Sigmoid colon (tissue), 7 donors: ENCODE data around the gene POLR1H. TPM values are rescaled to one million over a fixed set of nuclear protein-coding genes. Genes with fewer than 3 reads are reported as not detected.

Experiments used
- DNase-seq: peaks from one replicate; pipeline ENCODE4 v3.0.0-alpha.2; 2019
- H3K27ac ChIP-seq, 4 donors: fragments of 200-600 bp; sonication (generic); one replicate each; pipeline ENCODE4 v1.5.1; 2016 to 2019; ENCODE audit warnings: mild to moderate bottlenecking in 1 of 4
- H3K27me3 ChIP-seq, 3 donors: fragments of 200-600 bp; sonication (generic); one replicate each; pipeline ENCODE4 v1.5.1; 2019; ENCODE audit warnings: mild to moderate bottlenecking in 1 of 3
- H3K36me3 ChIP-seq, 4 donors: fragments of 200-600 bp; sonication (generic); one replicate each; pipeline ENCODE4 v1.5.1; 2016 to 2019
- H3K4me1 ChIP-seq, 4 donors: fragments of 200-600 bp; sonication (generic); one replicate each; pipeline ENCODE4 v1.5.1; 2017 to 2019
- H3K4me3 ChIP-seq, 4 donors: fragments of 200-600 bp; sonication (generic); one replicate each; pipeline ENCODE4 v1.5.1; 2017 to 2019; ENCODE audit warnings: mild to moderate bottlenecking in 2 of 4, moderate library complexity in 1 of 4
- H3K9me3 ChIP-seq, 4 donors: fragments of 200-600 bp in 3 of 4; sonication (generic) in 3 of 4; one replicate each; pipeline versions ENCODE4 v1.5.1 to v1.6.1; 2013 to 2019
- EP300 ChIP-seq, 4 donors: sonication (generic); formaldehyde crosslinking; IDR thresholded peaks; one replicate each; pipeline ENCODE4 v1.6.1; 2017; ENCODE audit warnings: antibody characterized with exemption in 4 of 4
- POLR2A ChIP-seq, 2 donors: fragments of 450-650 bp; IDR thresholded peaks; one replicate each; pipeline ENCODE4 v1.6.1; 2016; ENCODE audit warnings: antibody characterized with exemption in 2 of 2, mild to moderate bottlenecking in 2 of 2, moderate library complexity in 2 of 2
- POLR2AphosphoS5 ChIP-seq, 4 donors: sonication (generic); formaldehyde crosslinking; IDR thresholded peaks; one replicate each; pipeline ENCODE4 v1.6.1; 2017; ENCODE audit warnings: antibody characterized with exemption in 4 of 4
- WGBS, 2 donors: extraction: QIAGEN DNeasy Blood & Tissue Kit; methylation state at CpG; one replicate each; pipeline ENCODE4 v1.1.7; 2013; 5-methylcytosine and 5-hydroxymethylcytosine counted together
- intact Hi-C: fragments of 100-400 bp; cut with DNase I; formaldehyde crosslinking; loops from one replicate; pipeline ENCODE4 v1.15.1; 2023
- polyA plus RNA-seq, 3 donors: library from polyadenylated mRNA; stranded (reverse); fragments of 200-250 nt; gene quantifications; one replicate each; pipeline ENCODE4 v1.2.3, GENCODE V29; 2013
- total RNA-seq, 4 donors: library from RNA; depleted of rRNA; stranded (reverse); fragments of >200 nt; gene quantifications; one replicate each; pipeline ENCODE4 v1.1.0, GENCODE V29; 2016
- TF ChIP-seq, protein P1 (sequence below), 4 experiments: fragments of 450-650 bp in 3 of 4; fragments of 200-600 bp in 1 of 4; IDR thresholded peaks; one replicate each; pipeline ENCODE4 v1.5.1; 2016 to 2019; ENCODE audit warnings: antibody characterized with exemption in 4 of 4, mild to moderate bottlenecking in 3 of 4, moderate library complexity in 2 of 4
- donor health status: healthy with polysubstance abuse.
- donor health status: Bipolar disorder and iron deficiency.
- donor health status: healthy.

The POLR1H gene
- total and polyA plus RNA-seq, 7 donors, result 11.1 to 70.3 (median 29.3) TPM

- whole genome bisulfite sequencing, 2 donors, result 44 to 46% methylated on average over 1 of the region's 1 CpG
- Histone ChIP-seq H3K36me3 (no peaks in the 10 kb centered on the region), H3K27ac (no peak overlapping the region), H3K4me1 (peaks cover 0 to 18% (median 16%) of the 10 kb centered on the region in 4 donors), H3K9me3 (no peaks in the 10 kb centered on the region), H3K4me3 (no peak overlapping the region), H3K27me3 (peaks cover 26 to 93% (median 58%) of the 10 kb centered on the region in 3 donors)
- intact Hi-C loops, result no loop called here
- TF ChIP-seq POLR2AphosphoS5 (IDR thresholded peaks at IDR 0.05) (no peak), POLR2A (IDR thresholded peaks at IDR 0.05) (no peak), EP300 (IDR thresholded peaks at IDR 0.05) (no peak)
- TF ChIP-seq, protein P1, sequence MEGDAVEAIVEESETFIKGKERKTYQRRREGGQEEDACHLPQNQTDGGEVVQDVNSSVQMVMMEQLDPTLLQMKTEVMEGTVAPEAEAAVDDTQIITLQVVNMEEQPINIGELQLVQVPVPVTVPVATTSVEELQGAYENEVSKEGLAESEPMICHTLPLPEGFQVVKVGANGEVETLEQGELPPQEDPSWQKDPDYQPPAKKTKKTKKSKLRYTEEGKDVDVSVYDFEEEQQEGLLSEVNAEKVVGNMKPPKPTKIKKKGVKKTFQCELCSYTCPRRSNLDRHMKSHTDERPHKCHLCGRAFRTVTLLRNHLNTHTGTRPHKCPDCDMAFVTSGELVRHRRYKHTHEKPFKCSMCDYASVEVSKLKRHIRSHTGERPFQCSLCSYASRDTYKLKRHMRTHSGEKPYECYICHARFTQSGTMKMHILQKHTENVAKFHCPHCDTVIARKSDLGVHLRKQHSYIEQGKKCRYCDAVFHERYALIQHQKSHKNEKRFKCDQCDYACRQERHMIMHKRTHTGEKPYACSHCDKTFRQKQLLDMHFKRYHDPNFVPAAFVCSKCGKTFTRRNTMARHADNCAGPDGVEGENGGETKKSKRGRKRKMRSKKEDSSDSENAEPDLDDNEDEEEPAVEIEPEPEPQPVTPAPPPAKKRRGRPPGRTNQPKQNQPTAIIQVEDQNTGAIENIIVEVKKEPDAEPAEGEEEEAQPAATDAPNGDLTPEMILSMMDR (IDR thresholded peaks at IDR 0.05), result no peak
- DNase-seq, result no peak
Measured at GRCh38 chr6:30096829-30097228, 35.8 kb downstream of the POLR1H start.

GRCh38 chr6:30097902-30098768, 37.1 kb downstream of the POLR1H start:
- peaks cover 0 to 29% (median 26%) of the 10 kb centered on the region in 4 donors for H3K4me1 ChIP-seq
- H3K4me3 ChIP-seq, result no peak overlapping the region
- intact Hi-C loops, result no loop called here
- no peak for TF ChIP-seq POLR2A (IDR thresholded peaks at IDR 0.05)
- no peak for TF ChIP-seq EP300 (IDR thresholded peaks at IDR 0.05)
- no peak for TF ChIP-seq POLR2AphosphoS5 (IDR thresholded peaks at IDR 0.05)
- TF ChIP-seq, protein P1 (IDR thresholded peaks at IDR 0.05), result no peak
- H3K9me3 ChIP-seq, result no peaks in the 10 kb centered on the region
- no peaks in the 10 kb centered on the region for H3K36me3 ChIP-seq
- 49 to 63% methylated on average over 4 of the region's 4 CpGs for WGBS, 2 donors
- no peak overlapping the region for H3K27ac ChIP-seq
- H3K27me3 ChIP-seq, result peaks cover 24 to 80% (median 49%) of the 10 kb centered on the region in 3 donors
- DNase-seq, result no peak

DNA sequence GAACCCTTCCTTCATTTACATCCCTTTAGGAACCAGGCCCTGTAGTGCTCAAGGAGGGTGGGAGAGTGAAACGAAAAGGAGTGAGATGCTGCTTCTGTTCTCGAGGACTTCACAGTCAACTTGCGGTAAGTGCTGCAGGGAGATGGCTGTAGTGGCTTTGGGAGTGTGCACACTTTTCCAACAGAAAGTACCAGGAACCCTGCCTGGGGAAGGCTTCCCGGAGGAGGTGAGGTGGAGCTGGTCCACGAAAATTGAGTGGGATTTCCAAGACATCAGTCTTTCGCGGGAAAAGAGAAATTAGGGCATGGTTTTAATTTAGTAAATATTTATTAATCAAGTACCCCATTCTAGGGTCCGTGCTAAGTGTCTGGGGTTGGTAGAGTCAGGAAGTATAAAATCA, 39.1 kb downstream of the POLR1H start:
- H3K27ac ChIP-seq, result no peak overlapping the region
- peaks cover 0 to 36% (median 32%) of the 10 kb centered on the region in 4 donors for H3K4me1 ChIP-seq
- peaks cover 21 to 70% (median 47%) of the 10 kb centered on the region in 3 donors for H3K27me3 ChIP-seq
- intact Hi-C loops, result loop anchor here (5.0 to 10.0 kb wide), 4 partner anchors 33 to 255 kb away; partner anchors contain the start of genes PPP1R11, RPP21 and TRIM26
- DNase-seq, result no peak
- no peaks in the 10 kb centered on the region for H3K36me3 ChIP-seq
- 44 to 64% methylated on average over 8 of the region's 8 CpGs for WGBS, 2 donors
- H3K9me3 ChIP-seq, result no peaks in the 10 kb centered on the region
- TF ChIP-seq POLR2AphosphoS5 (IDR thresholded peaks at IDR 0.05), result no peak
- TF ChIP-seq, protein P1 (IDR thresholded peaks at IDR 0.05), result no peak
- TF ChIP-seq POLR2A (IDR thresholded peaks at IDR 0.05), result no peak
- TF ChIP-seq EP300 (IDR thresholded peaks at IDR 0.05), result no peak
- no peak overlapping the region for H3K4me3 ChIP-seq

GRCh38 chr6:30100585-30101443, 39.7 kb downstream of the POLR1H start:
- intact Hi-C loops, result loop anchor here (5.0 to 10.0 kb wide), 4 partner anchors 34 to 256 kb away; partner anchors contain the start of genes PPP1R11, RPP21 and TRIM26
- WGBS, 2 donors, result 1% methylated on average over 47 of the region's 47 CpGs
- Histone ChIP-seq H3K4me1 (peaks cover 0 to 36% (median 32%) of the 10 kb centered on the region in 4 donors), H3K9me3 (no peaks in the 10 kb centered on the region), H3K27me3 (peaks cover 21 to 63% (median 43%) of the 10 kb centered on the region in 3 donors), H3K4me3 (peak overlapping the region in 3 of 4 donors; percentile 34 to 51 (median 45)), H3K36me3 (no peaks in the 10 kb centered on the region), H3K27ac (no peak overlapping the region)
- TF ChIP-seq POLR2A (IDR thresholded peaks at IDR 0.05), result peak in 1 of 2 donors; percentile 40
- no peak for TF ChIP-seq POLR2AphosphoS5 (IDR thresholded peaks at IDR 0.05)
- DNase-seq, result no peak
